AG20443 (cell line): ENCODE data around the gene KIAA1755.
"Not testable (repeated sequence)": the region's sequence is repeated elsewhere in the genome, so short reads cannot be mapped to it uniquely, and the experiment has no call there.

Source experiments
- DNase-seq: peaks from one replicate; pipeline ENCODE4 v3.0.0; 2012; ENCODE audit warnings: low spot score, mixed read lengths

KIAA1755 gene

DNA sequence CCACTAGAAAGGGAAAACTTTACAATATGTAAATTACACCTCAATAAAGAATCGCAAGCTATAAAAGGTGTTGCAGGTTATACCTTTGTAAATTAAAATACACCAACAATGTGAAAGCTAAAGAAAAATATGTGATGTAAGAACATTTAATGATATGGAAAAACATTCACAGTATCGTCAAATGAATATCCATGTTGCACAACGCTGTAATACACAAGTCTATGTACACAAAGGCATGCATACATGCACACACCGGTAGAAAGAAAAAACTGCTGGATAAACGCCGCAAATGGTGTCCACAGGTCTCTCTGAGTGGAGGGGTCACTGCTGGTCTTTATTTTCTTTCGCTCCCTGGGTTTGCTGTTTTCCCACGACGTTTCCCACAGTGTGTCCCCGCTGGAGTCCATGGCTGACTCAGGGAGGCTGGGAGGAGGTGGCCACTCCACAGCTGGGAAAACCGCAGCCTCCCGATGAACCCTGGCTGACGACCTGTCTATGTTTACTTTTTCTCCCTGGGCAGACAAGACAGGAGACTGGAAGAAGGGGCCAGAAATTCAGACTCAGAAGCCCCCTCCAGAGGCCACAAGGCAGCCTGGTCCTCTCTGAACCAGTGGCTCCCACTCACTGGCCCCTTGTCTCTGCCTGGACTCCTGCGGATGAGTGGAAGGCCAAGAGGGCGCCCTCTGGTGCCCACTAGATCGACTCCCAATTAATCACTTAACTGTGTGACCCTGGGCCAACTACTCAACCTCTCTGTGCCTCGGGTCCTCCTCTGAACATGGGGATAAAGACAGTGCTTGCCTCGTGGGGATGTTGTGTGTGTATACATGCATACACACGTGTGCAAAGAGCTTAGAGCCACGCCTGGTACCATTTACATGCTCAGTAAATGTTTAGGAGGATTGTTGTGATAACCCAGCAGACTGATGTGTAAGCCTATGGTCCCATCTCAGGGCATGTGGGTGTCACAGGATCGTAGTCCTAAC, 30.6 kb upstream of the KIAA1755 start:
- peak; percentile 66 for DNase-seq

- peak; percentile 30 for DNase-seq
Measured at GRCh38 chr20:38286586-38287531, 26.3 kb upstream of the KIAA1755 start.

GRCh38 chr20:38284893-38285444, 24.4 kb upstream of the KIAA1755 start:
- no peak for DNase-seq

DNA sequence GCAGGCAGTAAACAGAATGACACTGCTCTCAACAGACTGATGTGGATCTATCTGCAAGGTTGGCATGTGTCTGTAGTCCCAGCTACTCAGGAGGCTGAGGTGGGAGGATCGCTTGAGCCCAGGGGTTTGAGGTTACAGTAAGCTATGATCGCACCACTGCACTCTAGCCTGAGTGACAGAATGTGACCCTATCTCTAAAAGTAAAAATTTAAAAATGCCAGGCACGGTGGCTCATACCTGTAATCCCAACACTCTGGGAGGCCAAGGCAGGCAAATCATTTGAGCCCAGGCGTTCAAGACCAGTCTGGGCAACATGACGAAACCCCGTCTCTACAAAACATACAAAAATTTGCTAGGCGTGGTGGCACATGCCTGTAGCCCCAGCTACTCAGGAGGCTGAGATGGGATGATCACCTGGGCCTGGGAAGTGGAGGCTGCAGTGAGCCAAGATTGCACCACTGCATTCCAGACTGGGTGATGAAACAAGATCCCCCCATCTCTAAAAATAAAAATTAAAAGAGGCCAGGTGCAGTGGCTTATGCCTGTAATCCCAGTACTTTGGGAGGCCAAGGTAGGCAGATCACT, 23.6 kb upstream of the KIAA1755 start:
- DNase-seq: not testable (repeated sequence)

DNA sequence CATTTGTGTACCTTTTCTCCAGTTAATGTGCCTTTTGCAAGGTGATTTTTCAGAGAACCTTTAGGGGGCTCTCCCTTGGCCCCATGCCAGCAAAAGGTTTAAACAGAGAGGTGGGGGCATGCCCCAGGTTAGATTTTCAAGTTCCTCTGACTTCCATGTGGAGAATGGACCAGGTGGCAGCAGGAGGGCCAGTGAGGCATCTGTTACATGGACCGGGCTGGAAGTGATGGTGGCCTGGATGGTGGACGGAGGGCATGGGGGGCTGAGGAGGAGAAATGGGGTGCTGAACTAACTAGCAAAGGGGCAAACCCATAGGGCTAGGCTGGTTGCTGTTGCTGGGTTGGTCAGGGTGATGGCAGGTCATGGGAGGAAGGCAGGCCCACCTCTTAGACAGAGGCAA, 22.7 kb upstream of the KIAA1755 start:
- no peak for DNase-seq

DNA sequence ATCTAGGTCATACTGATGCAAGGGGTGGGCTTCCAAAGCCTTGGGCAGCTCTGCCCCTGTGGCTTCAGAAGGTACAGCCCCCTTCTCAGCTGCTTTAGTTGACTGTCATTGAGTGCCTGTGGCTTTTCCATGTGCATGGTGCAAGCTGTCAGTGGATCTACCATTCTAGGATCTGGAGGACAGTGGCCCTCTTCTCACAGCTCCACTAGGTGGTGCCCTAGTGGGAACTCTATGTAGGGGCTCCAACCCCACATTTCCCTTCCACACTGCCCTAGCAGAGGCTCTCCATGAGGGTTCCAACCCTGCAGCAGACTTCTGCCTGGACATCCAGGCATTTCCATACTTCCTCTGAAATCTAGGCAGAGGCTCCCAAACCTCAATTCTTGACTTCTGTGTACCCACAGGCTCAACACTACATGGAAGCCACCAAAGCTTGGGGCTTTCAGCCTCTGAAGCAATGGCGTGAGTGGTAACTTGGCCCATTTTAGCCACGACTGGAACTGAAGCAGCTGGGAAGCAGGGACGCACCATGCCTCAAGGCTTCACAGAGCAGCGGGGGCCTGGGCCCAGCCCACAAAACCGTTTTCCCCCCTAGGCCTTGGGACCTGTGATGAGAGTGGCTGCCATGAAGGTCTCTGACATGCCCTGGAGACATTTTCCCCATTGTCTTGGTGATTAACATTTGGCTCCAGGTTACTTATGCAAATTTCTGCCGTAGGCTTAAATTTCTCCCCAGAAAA, 20.8 kb upstream of the KIAA1755 start:
- not testable (repeated sequence) for DNase-seq

DNA sequence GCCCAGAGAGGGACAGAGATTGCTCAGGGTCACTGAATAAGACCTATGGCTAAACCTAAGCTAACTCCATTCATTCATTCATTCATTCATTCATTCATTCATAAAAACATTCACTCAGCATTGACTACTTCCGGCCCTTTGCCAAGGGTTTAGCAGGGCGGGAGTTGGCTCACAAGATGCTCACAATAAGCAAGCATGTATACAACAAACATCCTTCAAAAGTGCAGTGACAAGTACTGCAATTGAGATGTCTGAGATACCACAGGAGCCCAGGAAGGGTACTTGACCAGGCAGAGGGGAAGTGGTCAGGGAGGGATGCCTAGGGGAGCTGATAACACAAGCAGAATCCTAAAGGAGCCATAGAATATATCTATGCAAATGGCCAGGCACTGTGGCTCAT, 18.2 kb upstream of the KIAA1755 start:
- no peak for DNase-seq

DNA sequence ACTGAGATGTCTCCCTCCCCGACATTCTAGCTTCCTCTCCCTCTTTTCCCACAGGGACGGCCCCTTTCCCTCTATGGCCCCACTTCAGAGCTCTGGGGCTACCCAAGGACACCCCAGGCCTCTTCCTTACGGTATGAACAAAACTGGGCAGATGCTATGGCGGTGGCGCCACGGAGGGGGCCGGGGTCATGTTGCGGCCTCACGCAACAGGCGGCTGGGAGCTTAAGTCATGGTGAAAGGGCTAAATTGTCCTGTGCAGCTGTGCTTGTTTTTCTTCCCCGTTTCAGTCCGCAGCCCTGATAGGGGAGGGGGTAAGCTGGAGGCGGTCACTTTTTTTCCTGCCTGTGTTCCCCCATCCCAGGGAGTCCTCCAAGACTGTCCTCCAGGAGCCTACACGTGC, 17.6 kb upstream of the KIAA1755 start:
- DNase-seq: no peak

- DNase-seq: no peak
Measured at GRCh38 chr20:38277691-38278090, 17.2 kb upstream of the KIAA1755 start.

GRCh38 chr20:38277285-38277684, 16.8 kb upstream of the KIAA1755 start:
- no peak for DNase-seq

DNA sequence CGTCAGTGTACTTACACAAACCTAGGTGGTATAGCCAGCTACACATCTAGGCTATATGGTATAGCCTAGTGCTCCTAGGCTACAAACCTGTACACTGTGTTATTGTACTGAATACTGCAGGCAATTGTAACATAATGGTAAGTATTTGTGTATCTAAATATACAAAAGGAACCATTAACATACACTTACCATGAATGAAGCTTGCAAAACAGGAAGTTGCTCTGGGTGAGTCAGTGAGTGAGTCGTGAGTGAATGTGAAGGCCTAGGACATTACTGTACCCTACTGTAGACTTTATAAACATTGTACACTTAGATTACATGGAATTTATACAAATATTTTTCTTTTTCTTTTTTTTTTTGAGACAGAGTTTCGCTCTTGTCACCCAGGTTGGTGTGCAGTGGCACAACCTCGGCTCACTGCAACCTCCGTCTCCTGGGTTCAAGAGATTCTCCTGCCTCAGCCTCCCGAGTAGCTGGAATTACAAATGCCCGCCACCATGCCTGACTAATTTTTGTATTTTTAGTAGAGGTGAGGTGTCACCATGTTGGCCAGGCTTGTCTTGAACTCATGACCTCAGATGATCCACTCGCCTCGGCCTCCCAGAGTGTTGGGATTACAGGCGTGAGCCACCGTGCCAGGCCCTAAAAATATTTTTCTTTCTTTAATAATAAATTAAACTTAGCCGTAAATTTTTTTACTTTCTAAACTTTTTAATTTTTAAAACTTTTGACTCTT, 15.4 kb upstream of the KIAA1755 start:
- no peak for DNase-seq

DNA sequence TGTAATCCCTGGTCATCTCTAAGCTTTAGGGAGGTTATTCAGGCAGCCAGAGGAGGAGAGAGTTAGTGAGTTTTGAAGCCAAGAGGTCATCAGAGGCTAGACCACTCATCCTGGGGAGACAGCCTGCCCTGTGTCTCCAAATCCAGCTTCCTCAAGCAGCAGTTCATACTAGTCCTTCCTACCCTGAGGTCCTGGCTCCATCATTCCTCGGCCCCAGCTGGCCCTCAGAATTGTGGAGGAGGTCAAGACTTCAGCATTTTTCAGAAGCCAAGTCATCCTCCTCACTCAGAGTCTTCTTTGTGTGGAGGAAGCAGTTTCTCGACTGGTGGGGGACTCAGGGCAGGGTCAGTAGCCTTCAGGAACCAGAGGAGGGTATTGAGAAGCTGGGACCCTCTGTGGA, 12.4 kb upstream of the KIAA1755 start:
- DNase-seq: peak; percentile 40

GRCh38 chr20:38272398-38272797, 11.9 kb upstream of the KIAA1755 start:
- no peak for DNase-seq

GRCh38 chr20:38271608-38272120, 11.1 kb upstream of the KIAA1755 start:
- no peak for DNase-seq

GRCh38 chr20:38270869-38271605, 10.5 kb upstream of the KIAA1755 start:
- DNase-seq: peak; percentile 89

DNA sequence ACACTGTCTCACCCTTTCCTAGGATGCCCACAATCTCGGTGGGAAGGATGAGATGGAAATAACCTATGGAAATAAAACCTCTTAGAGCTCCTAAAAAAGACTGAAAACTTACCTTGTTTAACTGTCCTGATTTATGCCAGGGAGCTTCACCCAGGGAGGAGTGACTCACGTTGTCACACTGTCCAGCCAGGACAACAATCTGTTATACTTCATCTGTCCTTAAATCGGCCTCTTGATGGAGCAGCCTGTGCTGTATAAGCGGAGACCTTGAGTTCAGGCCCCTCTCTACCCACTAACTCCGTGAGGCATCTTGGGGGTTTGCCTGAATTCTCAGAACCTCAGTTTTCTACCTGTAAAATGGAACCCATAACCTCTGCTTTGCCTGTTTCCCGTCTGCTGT, 9.2 kb upstream of the KIAA1755 start:
- DNase-seq: no peak

- no peak for DNase-seq
Measured at GRCh38 chr20:38269040-38269439, 8.5 kb upstream of the KIAA1755 start.

DNA sequence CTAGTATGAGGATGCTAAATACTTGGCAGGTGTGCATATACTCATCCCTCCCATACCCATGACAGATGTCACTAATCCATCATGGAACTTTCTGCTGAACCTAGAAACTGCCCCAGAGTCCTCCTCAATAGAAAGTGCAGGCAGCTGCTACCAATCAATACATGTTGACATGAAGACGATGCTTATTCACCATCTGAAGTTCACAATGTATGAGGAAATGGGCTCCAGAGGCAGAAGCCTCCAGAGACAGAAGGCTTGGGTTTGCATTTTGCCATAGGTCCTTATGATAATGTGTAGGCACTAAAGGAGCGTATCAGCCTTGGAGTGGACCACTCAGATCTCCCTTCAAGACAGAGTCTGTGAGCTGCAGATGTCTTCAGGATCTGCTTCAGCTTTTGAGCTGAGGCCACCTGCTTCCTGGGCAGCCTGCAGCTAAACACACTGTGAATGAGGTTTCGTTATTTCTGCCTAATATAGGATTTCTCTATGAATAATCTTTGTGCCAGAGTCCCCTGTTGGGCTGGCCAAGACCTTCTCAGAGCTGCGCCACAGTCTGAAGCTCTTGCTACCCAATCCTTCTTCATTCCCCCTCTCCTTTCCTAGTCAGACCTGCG, 7.5 kb upstream of the KIAA1755 start:
- no peak for DNase-seq

GRCh38 chr20:38267296-38267695, 6.8 kb upstream of the KIAA1755 start:
- DNase-seq: no peak
